ENCODE results near the gene SERPINE1. TPM values are rescaled to one million over a fixed set of nuclear protein-coding genes. Genes with fewer than 3 reads are reported as not detected.

SERPINE1 gene
- total RNA-seq, 4 donors from 2014 or later = 6.7 to 22.9 (median 13.0) TPM

DNA sequence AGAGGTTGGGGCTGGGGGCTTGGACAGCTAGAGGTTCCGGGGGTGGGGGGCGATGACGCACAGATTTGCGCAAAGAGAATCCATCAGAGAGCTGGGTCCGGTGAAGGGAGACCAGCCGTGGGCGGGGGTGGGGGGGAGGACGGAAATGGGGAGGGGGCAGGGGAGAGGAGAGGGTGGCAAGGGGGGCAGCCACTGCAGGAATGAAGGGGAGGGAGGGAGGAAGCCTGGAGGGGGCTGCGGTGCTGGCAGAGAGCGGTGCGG, 39.7 kb downstream of the SERPINE1 start:
- Histone ChIP-seq H3K9me3 (no peaks in the 10 kb centered on the region), H3K4me3 (no peak overlapping the region), H3K27ac (no peak overlapping the region), H3K4me1 (peaks cover 68% of the 10 kb centered on the region), H3K36me3 (no peaks in the 10 kb centered on the region), H3K27me3 (peaks cover 98% of the 10 kb centered on the region)
- no peak for TF ChIP-seq EP300 (IDR thresholded peaks at IDR 0.05)
- no peak for TF ChIP-seq POLR2A (IDR thresholded peaks at IDR 0.05)
- TF ChIP-seq POLR2AphosphoS5 (IDR thresholded peaks at IDR 0.05) = no peak
- TF ChIP-seq, protein P1, sequence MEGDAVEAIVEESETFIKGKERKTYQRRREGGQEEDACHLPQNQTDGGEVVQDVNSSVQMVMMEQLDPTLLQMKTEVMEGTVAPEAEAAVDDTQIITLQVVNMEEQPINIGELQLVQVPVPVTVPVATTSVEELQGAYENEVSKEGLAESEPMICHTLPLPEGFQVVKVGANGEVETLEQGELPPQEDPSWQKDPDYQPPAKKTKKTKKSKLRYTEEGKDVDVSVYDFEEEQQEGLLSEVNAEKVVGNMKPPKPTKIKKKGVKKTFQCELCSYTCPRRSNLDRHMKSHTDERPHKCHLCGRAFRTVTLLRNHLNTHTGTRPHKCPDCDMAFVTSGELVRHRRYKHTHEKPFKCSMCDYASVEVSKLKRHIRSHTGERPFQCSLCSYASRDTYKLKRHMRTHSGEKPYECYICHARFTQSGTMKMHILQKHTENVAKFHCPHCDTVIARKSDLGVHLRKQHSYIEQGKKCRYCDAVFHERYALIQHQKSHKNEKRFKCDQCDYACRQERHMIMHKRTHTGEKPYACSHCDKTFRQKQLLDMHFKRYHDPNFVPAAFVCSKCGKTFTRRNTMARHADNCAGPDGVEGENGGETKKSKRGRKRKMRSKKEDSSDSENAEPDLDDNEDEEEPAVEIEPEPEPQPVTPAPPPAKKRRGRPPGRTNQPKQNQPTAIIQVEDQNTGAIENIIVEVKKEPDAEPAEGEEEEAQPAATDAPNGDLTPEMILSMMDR (IDR thresholded peaks at IDR 0.05) = no peak
- WGBS = 3% methylated on average over 8 of the region's 11 CpGs
- no peak for DNase-seq (ENCODE audit: low spot score in 2 of 2)

DNA sequence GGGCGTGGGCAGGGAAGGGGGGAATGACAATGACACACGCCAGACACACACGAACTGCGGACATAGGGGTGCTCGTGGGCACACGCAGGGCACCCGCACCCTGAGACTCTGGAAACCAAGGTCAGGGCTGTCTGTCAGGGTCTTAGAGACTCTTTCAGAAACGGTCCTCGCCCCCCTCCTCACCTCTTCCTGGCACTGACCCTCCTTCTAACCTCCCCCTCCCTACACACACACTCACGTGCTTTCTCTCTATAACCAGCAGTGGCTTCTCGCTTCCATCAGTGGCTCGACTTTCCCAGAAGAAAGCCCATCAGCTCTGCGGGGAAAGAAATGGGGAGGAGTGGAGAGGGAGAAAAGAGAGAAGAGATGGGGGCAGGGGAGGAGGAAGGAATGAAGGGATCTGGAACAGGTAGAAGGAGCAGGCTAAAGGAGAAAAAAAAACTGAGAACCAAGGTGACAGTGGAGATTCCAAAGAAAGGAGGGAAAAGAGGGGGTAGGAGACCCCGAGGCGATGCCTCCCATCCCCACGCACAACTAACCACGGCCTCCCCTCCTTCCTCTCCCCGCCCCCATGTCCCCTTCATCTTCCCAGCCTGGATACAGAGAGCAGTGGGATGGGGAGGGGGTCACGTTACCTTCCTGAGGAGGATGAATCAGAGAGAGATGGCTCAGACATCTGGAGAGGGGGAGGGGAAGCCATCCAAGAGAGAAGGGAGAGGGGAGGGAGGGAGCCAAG, 40.2 kb downstream of the SERPINE1 start:
- Histone ChIP-seq H3K4me1 (peaks cover 72% of the 10 kb centered on the region), H3K4me3 (no peak overlapping the region), H3K27me3 (peaks cover 100% of the 10 kb centered on the region), H3K36me3 (no peaks in the 10 kb centered on the region), H3K27ac (no peak overlapping the region), H3K9me3 (no peaks in the 10 kb centered on the region)
- WGBS = under 1% methylated on average over 19 of the region's 19 CpGs
- no peak for TF ChIP-seq POLR2A (IDR thresholded peaks at IDR 0.05)
- no peak for TF ChIP-seq EP300 (IDR thresholded peaks at IDR 0.05)
- TF ChIP-seq, protein P1 (IDR thresholded peaks at IDR 0.05) = no peak
- no peak for TF ChIP-seq POLR2AphosphoS5 (IDR thresholded peaks at IDR 0.05)
- DNase-seq (ENCODE audit: low spot score in 2 of 2) = no peak

DNA sequence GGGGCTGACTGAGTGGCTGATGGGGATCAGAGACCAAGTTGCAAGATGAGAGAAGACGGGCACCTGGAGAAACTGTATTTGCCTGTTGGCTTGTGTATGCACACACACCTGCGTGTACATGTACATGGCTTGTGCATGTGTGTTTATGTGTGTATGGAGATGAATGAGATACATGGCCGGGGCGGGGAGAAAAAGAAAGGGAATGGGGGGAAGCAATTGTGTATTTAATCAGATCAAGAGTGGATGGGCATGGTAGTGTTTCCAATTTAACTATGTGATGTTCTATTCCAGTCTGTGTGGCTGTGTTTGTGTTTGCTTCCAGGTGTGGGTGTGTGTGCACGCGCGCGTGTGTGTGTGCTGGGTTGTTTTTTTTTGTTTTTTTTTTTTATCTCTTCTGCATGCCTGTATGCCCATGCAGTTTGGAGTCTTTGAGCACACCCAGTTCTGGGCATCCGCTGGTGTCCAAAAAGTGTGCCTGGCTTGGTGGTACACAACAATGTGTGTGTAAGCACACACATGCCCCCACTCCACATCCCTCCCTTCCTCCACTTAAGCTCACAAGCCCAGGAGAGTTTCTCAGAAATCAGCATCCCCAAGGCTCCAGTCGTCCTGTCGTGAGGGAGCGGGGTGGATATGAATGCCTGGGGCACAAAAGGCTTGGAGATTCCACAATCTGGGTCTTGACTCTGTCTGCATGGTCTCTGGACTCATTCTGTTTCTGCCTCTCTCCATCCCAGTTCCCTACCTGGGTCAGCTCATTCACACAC, 40.9 kb downstream of the SERPINE1 start:
- Histone ChIP-seq H3K27ac (no peak overlapping the region), H3K27me3 (peaks cover 100% of the 10 kb centered on the region), H3K4me3 (no peak overlapping the region), H3K36me3 (no peaks in the 10 kb centered on the region), H3K9me3 (no peaks in the 10 kb centered on the region), H3K4me1 (peaks cover 72% of the 10 kb centered on the region)
- TF ChIP-seq POLR2A (IDR thresholded peaks at IDR 0.05) (no peak), POLR2AphosphoS5 (IDR thresholded peaks at IDR 0.05) (no peak), EP300 (IDR thresholded peaks at IDR 0.05) (no peak)
- TF ChIP-seq, protein P1 (IDR thresholded peaks at IDR 0.05) = no peak
- WGBS = 3% methylated on average over 12 of the region's 12 CpGs
- DNase-seq (ENCODE audit: low spot score in 2 of 2) = no peak

DNA sequence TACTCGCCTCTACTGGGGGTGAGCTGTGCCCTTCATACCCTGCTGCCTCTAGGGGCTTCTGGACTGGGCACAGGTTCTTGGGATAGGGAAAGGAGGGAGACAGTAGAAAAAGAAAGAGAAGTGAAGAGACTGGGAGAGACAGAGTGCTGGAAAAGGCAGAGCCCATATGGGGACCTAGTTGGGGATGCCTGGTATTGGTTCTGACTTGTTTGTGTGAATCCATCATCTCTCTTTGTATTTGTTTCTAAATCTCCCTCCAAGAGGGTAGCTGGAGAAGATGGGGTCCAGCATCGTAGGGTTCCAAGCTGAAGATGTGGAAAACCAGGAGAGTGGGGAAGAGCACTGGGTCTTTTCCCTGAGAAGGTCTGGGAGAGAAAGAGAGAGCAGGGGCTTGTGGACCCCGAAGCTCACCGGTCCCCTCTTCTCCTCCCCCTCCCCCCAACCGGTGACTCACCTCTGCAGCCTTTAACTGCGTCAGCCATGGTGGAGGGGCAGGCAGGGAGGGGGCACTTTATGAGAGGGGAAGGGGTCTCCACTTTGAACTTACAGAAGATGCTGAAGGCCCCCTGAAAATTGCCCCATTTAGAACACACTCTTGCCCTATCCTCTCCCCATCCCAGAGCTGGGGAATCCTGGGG, 41.6 kb downstream of the SERPINE1 start:
- Histone ChIP-seq H3K4me1 (peaks cover 72% of the 10 kb centered on the region), H3K9me3 (no peaks in the 10 kb centered on the region), H3K36me3 (no peaks in the 10 kb centered on the region), H3K4me3 (no peak overlapping the region), H3K27me3 (peaks cover 100% of the 10 kb centered on the region), H3K27ac (no peak overlapping the region)
- TF ChIP-seq, protein P1 (IDR thresholded peaks at IDR 0.05) = no peak
- TF ChIP-seq POLR2A (IDR thresholded peaks at IDR 0.05) (no peak), EP300 (IDR thresholded peaks at IDR 0.05) (no peak), POLR2AphosphoS5 (IDR thresholded peaks at IDR 0.05) (no peak)
- WGBS = 3% methylated on average over 6 of the region's 6 CpGs
- no peak for DNase-seq (ENCODE audit: low spot score in 2 of 2)

Data from suprapubic skin (tissue), 4 donors.